Stimulated activated CD8-positive, alpha-beta memory T cell treated with anti-CD3 and anti-CD28 coated beads, Interleukin-4, amount 100 ng/mL, for 1 hour (primary cell): ENCODE data around the gene ZNF576.
"Not testable (repeated sequence)": the region's sequence is repeated elsewhere in the genome, so short reads cannot be mapped to it uniquely, and the experiment has no call there.

Experiments used
- DNase-seq, 2 donors: peaks; one replicate each; pipeline ENCODE4 v3.0.0-alpha.2; 2020; ENCODE audit warnings: low read depth in 2 of 2, low spot score in 1 of 2

Gene ZNF576

GRCh38 chr19:43644181-43644580 is 47.8 kb downstream of the ZNF576 start:
- DNase-seq = no peak

DNA sequence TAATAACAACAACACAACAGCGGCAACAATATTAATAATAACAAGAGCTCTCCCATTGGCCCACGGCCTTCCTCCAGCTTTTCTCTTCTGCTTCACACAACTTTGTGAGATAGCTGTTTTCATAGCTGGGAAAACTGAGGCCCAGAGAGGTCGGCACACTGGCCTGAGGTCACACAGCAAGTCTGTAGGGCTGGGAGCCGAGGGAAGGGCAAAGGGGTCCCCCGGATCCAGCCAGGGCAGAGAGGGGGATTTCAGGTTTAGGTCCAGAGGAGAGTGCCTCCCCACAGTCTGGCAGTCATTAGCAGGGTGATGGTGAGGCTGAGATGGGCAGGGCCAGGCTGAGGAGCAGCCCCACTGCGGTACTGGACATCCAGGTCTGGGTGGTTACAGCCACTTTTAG is 52.2 kb downstream of the ZNF576 start:
- no peak for DNase-seq

- DNase-seq = no peak
These were observed 53.1 kb downstream of the ZNF576 start for GRCh38 chr19:43649514-43649913.

DNA sequence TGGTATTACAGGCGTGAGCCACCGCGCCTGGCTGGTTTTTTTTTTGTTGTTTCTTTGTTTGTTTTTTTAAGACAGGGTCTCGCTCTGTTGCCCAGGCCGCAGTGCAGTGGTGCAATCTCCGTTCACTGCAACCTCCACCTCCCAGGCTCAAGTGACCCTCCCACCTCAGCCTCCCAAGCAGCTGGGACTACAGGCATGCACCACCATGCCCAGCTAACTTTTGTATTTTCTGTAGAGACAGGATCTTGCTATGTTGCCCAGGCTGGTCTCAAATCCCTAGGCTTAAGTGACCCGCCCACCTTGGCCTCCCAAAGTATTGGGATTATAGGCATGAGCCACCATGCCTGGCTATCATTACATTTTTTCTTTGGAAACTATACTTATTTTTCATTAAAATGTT is 53.9 kb downstream of the ZNF576 start:
- not testable (repeated sequence) for DNase-seq
